ENCODE results near the gene VPS33A.

VPS33A gene

GRCh38 chr12:122216445-122216844 lies 49.8 kb downstream of the VPS33A start:
- H2AFZ ChIP-seq (ENCODE audit: low read length): no peak overlapping the region
- H3K79me2 ChIP-seq (ENCODE audit: insufficient read depth, low read length): peaks cover 29% of the 10 kb centered on the region; the same call in 1 of the 2 replicates
- no peak for TF ChIP-seq EZH2phosphoT487 (IDR thresholded peaks at IDR 0.05; ENCODE audit: borderline replicate concordance)
- H3K36me3 ChIP-seq (ENCODE audit: insufficient read depth, low read length): peaks cover 71% of the 10 kb centered on the region
- H3K9ac ChIP-seq (ENCODE audit: low read depth, low read length, poor library complexity, severe bottlenecking): no peak overlapping the region
- H3K27me3 ChIP-seq (ENCODE audit: insufficient read depth, low read length, poor library complexity, severe bottlenecking): no peaks in the 10 kb centered on the region
- no peaks in the 10 kb centered on the region for H3K9me3 ChIP-seq (ENCODE audit: insufficient read depth, low read depth, low read length)
- H4K20me1 ChIP-seq (ENCODE audit: insufficient read depth, low read length, poor library complexity, severe bottlenecking): no peaks in the 10 kb centered on the region
- H3K9me2 ChIP-seq (replicated peaks; ENCODE audit: low read depth, low read length): no peaks in the 10 kb centered on the region
- H3F3A ChIP-seq (ENCODE audit: low read depth): no peaks in the 10 kb centered on the region
- H3K4me3 ChIP-seq (ENCODE audit: low read length, poor library complexity, severe bottlenecking): no peak overlapping the region
- H3K4me1 ChIP-seq (ENCODE audit: insufficient read depth, low read length, poor library complexity, severe bottlenecking): peaks cover 3% of the 10 kb centered on the region
- no peak overlapping the region for H3K4me2 ChIP-seq (ENCODE audit: low read depth, low read length, poor library complexity, severe bottlenecking)

- no peak overlapping the region for H3K4me2 ChIP-seq (ENCODE audit: low read depth, low read length, poor library complexity, severe bottlenecking)
- H3K9me2 ChIP-seq (replicated peaks; ENCODE audit: low read depth, low read length): no peaks in the 10 kb centered on the region
- H3K36me3 ChIP-seq (ENCODE audit: insufficient read depth, low read length): peaks cover 76% of the 10 kb centered on the region
- H3K79me2 ChIP-seq (ENCODE audit: insufficient read depth, low read length): peaks cover 22% of the 10 kb centered on the region; the same call in 1 of the 2 replicates
- no peaks in the 10 kb centered on the region for H3K9me3 ChIP-seq (ENCODE audit: insufficient read depth, low read depth, low read length)
- no peaks in the 10 kb centered on the region for H3F3A ChIP-seq (ENCODE audit: low read depth)
- H4K20me1 ChIP-seq (ENCODE audit: insufficient read depth, low read length, poor library complexity, severe bottlenecking): no peaks in the 10 kb centered on the region
- no peak overlapping the region for H2AFZ ChIP-seq (ENCODE audit: low read length)
- no peaks in the 10 kb centered on the region for H3K27me3 ChIP-seq (ENCODE audit: insufficient read depth, low read length, poor library complexity, severe bottlenecking)
- TF ChIP-seq EZH2phosphoT487 (IDR thresholded peaks at IDR 0.05; ENCODE audit: borderline replicate concordance) (no peak), CTCF (conservative IDR thresholded peaks at IDR 0.05; ENCODE audit: low read length) (no peak)
- H3K4me1 ChIP-seq (ENCODE audit: insufficient read depth, low read length, poor library complexity, severe bottlenecking): no peaks in the 10 kb centered on the region
- H3K9ac ChIP-seq (ENCODE audit: low read depth, low read length, poor library complexity, severe bottlenecking): no peak overlapping the region
- no peak overlapping the region for H3K4me3 ChIP-seq (ENCODE audit: low read length, poor library complexity, severe bottlenecking)
These were observed 50.5 kb downstream of the VPS33A start for GRCh38 chr12:122215771-122216170.

GRCh38 chr12:122208073-122208820 lies 58.0 kb downstream of the VPS33A start:
- H3K79me2 ChIP-seq (ENCODE audit: insufficient read depth, low read length): no peaks in the 10 kb centered on the region
- H3K9ac ChIP-seq (ENCODE audit: low read depth, low read length, poor library complexity, severe bottlenecking): no peak overlapping the region
- no peaks in the 10 kb centered on the region for H3F3A ChIP-seq (ENCODE audit: low read depth)
- TF ChIP-seq CTCF (conservative IDR thresholded peaks at IDR 0.05; ENCODE audit: low read length): no peak
- no peak for TF ChIP-seq EZH2phosphoT487 (IDR thresholded peaks at IDR 0.05; ENCODE audit: borderline replicate concordance)
- no peaks in the 10 kb centered on the region for H3K4me1 ChIP-seq (ENCODE audit: insufficient read depth, low read length, poor library complexity, severe bottlenecking)
- H3K36me3 ChIP-seq (ENCODE audit: insufficient read depth, low read length): peaks cover 59% of the 10 kb centered on the region
- H3K4me2 ChIP-seq (ENCODE audit: low read depth, low read length, poor library complexity, severe bottlenecking): no peak overlapping the region
- no peaks in the 10 kb centered on the region for H3K9me2 ChIP-seq (replicated peaks; ENCODE audit: low read depth, low read length)
- H3K27me3 ChIP-seq (ENCODE audit: insufficient read depth, low read length, poor library complexity, severe bottlenecking): no peaks in the 10 kb centered on the region
- H3K9me3 ChIP-seq (ENCODE audit: insufficient read depth, low read depth, low read length): no peaks in the 10 kb centered on the region
- H4K20me1 ChIP-seq (ENCODE audit: insufficient read depth, low read length, poor library complexity, severe bottlenecking): no peaks in the 10 kb centered on the region
- H3K4me3 ChIP-seq (ENCODE audit: low read length, poor library complexity, severe bottlenecking): no peak overlapping the region
- no peak overlapping the region for H2AFZ ChIP-seq (ENCODE audit: low read length)

- H4K20me1 ChIP-seq (ENCODE audit: insufficient read depth, low read length, poor library complexity, severe bottlenecking): no peaks in the 10 kb centered on the region
These were observed 58.9 kb downstream of the VPS33A start for GRCh38 chr12:122207391-122207790.

More at GRCh38 chr12:122207391-122207790, 58.9 kb downstream of the VPS33A start:
- Histone ChIP-seq H3K4me3 (ENCODE audit: low read length, poor library complexity, severe bottlenecking) (no peak overlapping the region), H3K36me3 (ENCODE audit: insufficient read depth, low read length) (peaks cover 51% of the 10 kb centered on the region), H3K9ac (ENCODE audit: low read depth, low read length, poor library complexity, severe bottlenecking) (no peak overlapping the region), H3K4me2 (ENCODE audit: low read depth, low read length, poor library complexity, severe bottlenecking) (no peak overlapping the region), H2AFZ (ENCODE audit: low read length) (no peak overlapping the region), H3K9me2 (replicated peaks; ENCODE audit: low read depth, low read length) (no peaks in the 10 kb centered on the region), H3K9me3 (ENCODE audit: insufficient read depth, low read depth, low read length) (no peaks in the 10 kb centered on the region), H3F3A (ENCODE audit: low read depth) (no peaks in the 10 kb centered on the region), H3K4me1 (ENCODE audit: insufficient read depth, low read length, poor library complexity, severe bottlenecking) (no peaks in the 10 kb centered on the region), H3K27me3 (ENCODE audit: insufficient read depth, low read length, poor library complexity, severe bottlenecking) (no peaks in the 10 kb centered on the region), H3K79me2 (ENCODE audit: insufficient read depth, low read length) (no peaks in the 10 kb centered on the region)
- no peak for TF ChIP-seq EZH2phosphoT487 (IDR thresholded peaks at IDR 0.05; ENCODE audit: borderline replicate concordance)
- TF ChIP-seq CTCF (conservative IDR thresholded peaks at IDR 0.05; ENCODE audit: low read length): no peak

All from Loucy (cell line).